GM18951 (cell line): Measurements from ENCODE around the gene PTPRU.

Experiments
- POLR2A ChIP-seq: IDR thresholded peaks from 4 replicates; pipeline ENCODE4 v1.6.1; 2011; ENCODE audit warnings: mild to moderate bottlenecking; ENCODE audit not compliant: insufficient read length, insufficient read depth; ENCODE audit errors: extremely low read depth
- in situ Hi-C: fragments of 300-500 bp; cut with MboI; formaldehyde crosslinking; loops from one replicate; pipeline ENCODE4 v1.12.0; 2022; ENCODE audit warnings: low sequenced_read_pairs, mixed read lengths, inconsistent platforms; ENCODE audit not compliant: unreplicated experiment

The PTPRU gene

DNA sequence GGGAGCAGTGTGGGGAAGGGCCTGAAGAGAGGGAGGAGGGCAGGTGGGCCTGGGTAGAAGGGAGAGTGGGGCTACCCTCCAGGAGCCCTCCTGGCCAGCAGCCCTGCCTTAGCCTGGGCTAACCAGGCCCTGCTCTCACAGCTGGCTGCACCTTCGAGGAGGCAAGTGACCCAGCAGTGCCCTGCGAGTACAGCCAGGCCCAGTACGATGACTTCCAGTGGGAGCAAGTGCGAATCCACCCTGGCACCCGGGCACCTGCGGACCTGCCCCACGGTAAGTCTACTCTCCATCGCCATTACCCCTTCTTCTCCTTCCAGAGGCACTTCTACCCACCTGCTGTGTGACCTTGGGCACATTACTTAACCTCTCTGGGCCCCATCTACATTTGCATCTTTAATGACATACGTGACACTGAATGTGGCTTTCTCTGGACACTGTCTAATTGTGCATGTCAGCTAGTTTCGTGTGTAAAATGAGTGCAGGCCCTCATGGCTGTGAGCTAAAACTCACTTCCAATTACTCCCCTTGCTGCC is 18.9 kb downstream of the PTPRU start:
- TF ChIP-seq POLR2A, result no peak
- in situ Hi-C loops, result no loop called here

DNA sequence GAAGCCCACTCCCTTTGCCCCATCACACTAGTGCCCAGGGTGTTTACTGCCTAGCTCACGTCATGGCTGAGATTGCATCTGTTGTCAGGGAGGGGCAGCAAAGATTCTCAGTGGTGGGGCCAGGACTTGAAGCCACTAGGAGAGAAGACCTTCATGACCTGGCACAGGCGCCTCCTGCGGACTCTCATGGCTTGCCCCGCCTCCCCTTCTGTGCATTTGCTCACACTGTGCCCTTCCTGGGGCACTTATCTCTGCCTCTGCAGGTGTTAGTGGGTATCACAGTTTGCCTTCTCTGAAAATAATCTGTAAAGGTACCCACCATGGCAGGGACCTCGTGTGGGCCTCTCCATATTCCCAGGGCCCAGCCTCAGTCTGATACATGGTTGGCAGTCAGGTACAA is 20.1 kb downstream of the PTPRU start:
- no peak for TF ChIP-seq POLR2A
- in situ Hi-C loops, result no loop called here

GRCh38 chr1:29256979-29257804 is 20.9 kb downstream of the PTPRU start:
- no peak for TF ChIP-seq POLR2A
- in situ Hi-C loops, result no loop called here

DNA sequence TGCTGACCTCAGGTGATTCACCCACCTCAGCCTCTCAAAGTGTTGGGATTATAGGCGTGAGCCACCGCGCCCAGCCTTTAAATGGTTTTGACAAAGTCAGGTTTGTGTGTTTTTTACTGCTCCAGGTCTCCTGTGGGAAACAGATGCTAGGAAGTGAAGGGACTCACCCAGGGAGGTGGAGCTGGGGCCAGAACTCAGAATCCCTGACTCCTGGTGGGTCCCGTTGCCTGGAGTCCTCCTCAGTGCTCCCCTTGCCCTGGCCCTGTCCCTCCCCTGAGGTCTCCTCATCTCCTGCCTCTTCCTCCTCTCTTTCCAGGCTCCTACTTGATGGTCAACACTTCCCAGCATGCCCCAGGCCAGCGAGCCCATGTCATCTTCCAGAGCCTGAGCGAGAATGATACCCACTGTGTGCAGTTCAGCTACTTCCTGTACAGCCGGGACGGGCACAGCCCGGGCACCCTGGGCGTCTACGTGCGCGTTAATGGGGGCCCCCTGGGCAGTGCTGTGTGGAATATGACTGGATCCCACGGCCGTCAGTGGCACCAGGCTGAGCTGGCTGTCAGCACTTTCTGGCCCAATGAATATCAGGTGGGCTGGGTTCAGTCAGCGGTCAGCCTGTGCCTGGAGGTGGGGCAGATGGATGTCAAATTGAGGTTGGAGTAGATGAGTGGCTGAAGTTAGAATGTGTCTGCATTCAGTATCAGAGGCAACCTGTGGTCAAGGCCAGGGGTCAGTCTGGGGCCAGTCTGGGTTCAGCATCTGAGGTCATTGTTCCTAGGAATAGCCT is 22.1 kb downstream of the PTPRU start:
- TF ChIP-seq POLR2A, result no peak
- in situ Hi-C loops, result no loop called here

DNA sequence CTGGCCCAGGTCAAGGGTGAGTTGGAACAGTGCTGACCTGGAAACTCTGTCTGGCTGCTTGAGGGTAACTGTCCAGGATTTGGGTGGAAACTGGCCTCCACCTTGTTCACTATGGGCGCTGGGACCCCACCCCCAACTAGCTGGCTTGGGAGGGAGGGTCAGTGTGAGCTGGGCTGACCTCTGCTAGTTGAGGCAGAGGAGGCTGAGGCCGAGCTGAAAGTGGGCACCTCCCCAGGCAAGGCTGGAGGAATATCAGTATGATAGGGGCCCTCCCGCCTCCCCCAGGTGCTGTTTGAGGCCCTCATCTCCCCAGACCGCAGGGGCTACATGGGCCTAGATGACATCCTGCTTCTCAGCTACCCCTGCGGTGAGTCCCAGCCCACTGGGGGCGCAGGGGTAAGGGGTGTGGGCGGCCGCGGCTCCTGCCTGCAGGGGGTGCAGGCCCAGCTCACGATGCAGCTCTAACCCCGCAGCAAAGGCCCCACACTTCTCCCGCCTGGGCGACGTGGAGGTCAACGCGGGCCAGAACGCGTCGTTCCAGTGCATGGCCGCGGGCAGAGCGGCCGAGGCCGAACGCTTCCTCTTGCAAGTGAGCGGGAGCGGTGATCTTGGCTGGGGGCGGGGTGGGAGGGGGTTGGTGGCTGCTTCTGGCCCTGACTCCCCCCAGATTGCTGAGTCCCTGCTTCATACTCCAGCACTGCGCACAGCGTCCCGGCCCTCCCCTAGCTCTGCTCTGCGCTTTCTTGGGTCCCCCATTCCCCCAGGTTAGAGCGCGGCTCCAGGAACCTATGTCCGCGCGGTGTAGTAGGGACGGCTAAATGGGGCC is 22.9 kb downstream of the PTPRU start:
- no peak for TF ChIP-seq POLR2A
- in situ Hi-C loops, result no loop called here

GRCh38 chr1:29259802-29260441 is 23.6 kb downstream of the PTPRU start:
- TF ChIP-seq POLR2A, result no peak
- in situ Hi-C loops, result no loop called here

GRCh38 chr1:29260531-29260930 is 24.2 kb downstream of the PTPRU start:
- TF ChIP-seq POLR2A, result no peak
- in situ Hi-C loops, result no loop called here

DNA sequence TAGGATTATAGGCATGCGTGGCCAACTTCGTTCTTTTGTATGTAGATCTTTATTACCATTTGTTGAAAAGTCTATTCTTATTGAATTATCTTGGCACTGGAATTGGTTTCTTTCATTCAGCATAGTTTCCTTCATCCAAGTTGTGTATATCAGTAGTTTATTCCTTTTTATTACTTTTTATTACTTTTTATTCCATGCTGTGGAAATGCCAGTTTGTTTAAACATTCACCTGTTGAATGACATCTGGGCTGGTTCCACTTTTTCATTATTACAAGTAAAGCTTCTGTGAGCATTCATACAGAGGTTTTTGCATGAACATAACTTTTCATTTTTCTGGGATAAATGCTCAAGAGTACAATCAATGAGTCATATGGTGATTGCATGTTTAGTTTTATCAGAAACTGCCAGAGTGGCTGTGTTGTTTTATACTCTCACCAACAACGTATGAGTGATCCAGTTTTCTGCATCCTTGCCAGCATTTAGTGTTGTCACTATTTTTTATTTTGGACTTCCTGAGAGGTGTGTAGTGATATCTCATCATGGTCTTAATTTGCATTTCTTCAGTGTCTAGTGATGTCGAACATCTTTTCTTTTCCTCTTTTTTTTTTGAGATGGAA is 28.6 kb downstream of the PTPRU start:
- no peak for TF ChIP-seq POLR2A
- in situ Hi-C loops, result no loop called here

- in situ Hi-C loops, result no loop called here
Measured at GRCh38 chr1:29266912-29267311, 30.6 kb downstream of the PTPRU start.

DNA sequence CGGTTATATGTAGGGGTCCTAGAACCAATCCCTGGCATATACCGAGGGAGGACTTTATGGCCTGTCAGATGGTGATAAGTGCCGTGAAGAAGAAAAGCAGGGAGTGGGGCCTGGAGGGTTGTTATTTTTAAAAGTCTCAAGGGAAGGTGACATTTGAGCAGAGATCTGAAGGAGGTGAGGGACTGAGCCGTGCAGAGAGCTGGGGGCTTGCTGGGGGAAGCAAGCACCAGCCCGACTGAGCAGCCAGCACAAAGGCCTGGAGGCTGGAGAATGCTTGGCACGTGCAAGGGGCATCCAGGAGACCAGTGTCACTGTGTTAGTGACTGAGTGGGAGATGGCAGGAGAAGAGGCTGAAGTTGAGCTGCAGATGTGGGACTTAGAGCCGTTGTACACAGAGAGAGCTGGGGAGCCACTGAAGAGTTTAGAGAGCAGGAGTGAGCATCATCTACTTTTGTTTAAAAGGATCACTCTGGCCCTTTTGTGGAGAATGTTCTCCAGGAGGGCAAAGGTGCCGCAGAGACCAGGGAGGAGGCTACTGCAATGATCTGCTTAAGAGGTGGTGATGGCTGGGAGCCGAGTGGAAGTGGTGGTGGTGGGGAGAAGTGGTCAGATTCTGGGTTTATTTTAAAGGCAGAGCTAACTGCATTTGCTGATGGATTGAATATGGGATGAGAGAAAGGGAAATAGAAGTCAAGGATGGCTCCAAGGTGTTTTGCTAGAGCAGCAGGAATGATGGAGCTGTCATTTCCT is 31.2 kb downstream of the PTPRU start:
- in situ Hi-C loops, result no loop called here
- no peak for TF ChIP-seq POLR2A

More at GRCh38 chr1:29266912-29267311, 30.6 kb downstream of the PTPRU start:
- no peak for TF ChIP-seq POLR2A

DNA sequence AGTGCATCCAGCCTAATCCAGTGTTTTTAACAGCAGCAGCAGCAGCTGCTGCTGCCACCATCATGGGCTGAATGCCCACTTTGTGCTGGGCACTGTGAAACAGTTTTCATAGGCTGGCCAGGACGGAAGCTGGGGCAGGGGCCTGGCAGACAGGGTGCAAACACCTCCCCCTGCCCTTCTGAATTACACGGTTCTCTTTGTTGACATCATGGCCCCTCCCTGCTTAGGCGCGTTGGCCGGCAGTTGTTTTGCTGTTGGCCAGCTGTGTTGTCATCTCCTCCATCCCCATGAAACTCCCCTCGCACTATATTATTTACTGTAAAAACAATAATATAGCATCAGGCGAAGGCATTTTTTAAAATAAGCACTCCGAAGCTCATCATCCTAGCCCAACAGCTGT is 33.1 kb downstream of the PTPRU start:
- TF ChIP-seq POLR2A, result no peak
- in situ Hi-C loops, result no loop called here
